HTR-8/SVneo (cell line): Measurements from ENCODE around the gene SAMD10.
"Not testable (repeated sequence)": the region's sequence is repeated elsewhere in the genome, so short reads cannot be mapped to it uniquely, and the experiment has no call there.

Experiments used
- DNase-seq: peaks from one replicate; pipeline ENCODE4 v3.0.0; 2011; ENCODE audit warnings: low spot score, mixed read lengths; ENCODE audit not compliant: insufficient read length
- FAIRE-seq: peaks from 2 replicates; lab custom pipeline; 2011; peaks lifted over from hg19 to GRCh38; lab: Jason Lieb, UNC

The SAMD10 gene

DNA sequence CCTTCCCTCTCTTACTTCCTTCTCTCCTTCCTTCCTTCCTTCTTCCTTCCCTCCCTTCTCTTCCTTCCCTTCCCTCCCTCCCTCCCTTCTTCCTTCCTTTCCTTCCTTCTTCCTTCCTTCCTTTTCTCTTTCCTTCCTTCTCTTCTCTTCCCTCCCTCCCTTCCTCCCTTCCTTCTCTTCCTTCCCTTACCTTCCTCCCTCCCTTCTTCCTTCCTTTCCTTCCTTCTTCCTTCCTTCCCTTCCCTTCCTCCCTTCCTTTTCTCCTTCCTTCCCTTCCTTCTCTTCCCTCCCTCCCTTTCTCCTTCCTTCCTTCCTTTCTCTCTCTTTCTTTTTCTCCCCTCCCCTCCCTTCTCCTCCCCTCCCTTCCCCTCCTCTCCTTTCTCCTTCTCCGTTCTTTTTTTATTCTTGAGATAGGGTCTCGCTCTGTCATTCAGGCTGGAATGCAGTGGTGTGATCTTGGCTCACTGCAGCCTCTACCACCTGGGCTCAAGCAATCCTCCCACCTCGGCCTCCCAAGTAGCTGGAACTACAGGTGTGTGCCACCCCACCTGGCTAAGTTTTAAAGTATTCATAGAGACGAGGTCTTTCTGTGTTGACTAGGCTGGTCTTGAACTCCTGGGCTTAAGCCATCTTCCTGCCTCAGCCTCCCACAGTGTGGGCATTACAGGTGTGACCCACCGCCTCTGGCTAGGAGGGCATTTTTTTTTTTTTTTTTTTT is 8.6 kb downstream of the SAMD10 start:
- DNase-seq (no peak), FAIRE-seq (peak; percentile 49)

DNA sequence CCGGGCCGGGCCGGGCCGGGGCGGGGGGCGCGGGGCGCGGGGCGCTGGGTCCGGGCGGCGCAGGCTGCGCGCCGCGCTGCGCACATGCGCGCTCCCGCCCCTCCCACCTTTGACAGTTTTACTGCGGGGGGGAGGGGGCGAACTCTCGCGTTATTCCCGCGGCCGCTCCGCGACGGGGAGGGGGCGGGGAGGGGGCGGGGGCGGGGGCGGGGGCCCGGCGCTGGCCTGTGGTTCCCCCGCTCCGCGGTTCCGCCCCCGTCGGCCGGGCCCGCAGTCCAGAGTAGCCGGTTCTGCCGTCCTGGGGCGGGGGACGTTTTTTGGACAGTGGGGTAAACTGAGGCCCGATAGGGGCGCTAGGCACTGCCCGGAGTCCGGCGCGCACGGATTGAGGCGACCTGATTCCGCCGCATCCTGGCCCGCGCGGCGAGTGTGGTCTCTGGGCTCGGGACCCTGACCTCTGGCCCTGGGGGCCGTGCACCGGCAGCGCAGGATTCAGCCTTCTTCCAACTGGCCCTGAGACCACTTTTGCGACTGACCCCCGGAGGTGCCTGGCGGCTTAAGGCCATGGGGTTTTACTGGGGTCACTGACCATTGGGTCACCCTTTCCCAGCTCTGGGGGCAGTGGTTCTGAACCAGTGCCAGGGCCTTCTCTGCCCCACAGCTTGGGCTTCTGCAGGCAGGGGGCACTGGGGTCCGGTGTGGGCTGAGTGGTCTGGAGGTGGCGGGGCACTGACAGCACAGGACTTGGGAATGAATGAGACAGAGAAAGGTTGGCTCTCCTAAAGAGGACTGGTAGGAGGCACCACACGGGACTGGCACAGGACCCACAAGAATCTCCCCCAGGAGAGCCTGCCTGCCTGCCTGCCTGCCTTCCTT is 9.4 kb downstream of the SAMD10 start, which contains the start of gene ZNF512B:
Gene ZNF512B (minus strand): TSS at position 93 of the 876 bp plus-strand sequence. CDS start 1,980 bp downstream, outside the sequence.
- peak; percentile 88 for DNase-seq
- peak; percentile 76 for FAIRE-seq

DNA sequence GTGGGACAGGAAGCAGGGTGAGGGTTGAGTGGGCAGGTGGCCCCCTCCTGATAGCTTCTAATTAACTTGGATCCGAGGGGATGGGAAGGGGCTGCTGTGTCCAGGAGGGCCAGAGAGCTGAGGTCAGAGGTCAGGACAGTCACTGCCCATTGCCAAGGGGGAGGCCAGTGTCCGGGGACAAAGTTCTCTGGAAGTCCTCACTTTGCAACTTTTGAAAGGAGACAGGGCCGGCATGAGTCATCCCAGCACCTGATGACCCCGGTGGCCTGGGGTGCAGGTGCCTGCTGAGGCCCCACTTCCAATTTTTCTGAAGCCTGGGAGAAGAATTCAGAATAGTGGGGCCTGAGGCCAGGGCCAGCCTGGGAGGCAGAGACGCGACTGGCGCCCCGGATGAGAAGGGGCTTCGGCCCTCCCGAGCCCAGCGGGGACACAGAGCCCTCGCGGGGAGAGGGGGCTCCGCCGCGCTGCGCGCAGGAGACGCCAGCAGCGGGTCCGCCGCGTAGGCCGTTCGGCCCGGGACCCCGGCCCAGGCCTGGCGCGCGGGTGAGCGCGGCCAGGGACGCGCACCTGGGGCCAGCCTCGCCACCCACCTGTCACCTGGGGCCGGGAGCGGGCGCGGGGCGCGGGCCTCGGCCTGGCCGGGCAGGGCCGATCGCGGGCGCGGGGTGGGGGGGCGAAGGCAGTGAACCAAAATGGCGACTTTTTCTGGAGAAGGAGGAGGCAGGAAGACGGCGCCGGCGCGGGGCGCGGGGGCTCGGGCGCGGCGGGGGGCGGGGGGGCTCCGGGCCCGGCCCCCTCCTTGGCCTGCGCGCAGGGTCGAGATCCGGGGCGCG is 10.3 kb downstream of the SAMD10 start:
- DNase-seq, result no peak

DNA sequence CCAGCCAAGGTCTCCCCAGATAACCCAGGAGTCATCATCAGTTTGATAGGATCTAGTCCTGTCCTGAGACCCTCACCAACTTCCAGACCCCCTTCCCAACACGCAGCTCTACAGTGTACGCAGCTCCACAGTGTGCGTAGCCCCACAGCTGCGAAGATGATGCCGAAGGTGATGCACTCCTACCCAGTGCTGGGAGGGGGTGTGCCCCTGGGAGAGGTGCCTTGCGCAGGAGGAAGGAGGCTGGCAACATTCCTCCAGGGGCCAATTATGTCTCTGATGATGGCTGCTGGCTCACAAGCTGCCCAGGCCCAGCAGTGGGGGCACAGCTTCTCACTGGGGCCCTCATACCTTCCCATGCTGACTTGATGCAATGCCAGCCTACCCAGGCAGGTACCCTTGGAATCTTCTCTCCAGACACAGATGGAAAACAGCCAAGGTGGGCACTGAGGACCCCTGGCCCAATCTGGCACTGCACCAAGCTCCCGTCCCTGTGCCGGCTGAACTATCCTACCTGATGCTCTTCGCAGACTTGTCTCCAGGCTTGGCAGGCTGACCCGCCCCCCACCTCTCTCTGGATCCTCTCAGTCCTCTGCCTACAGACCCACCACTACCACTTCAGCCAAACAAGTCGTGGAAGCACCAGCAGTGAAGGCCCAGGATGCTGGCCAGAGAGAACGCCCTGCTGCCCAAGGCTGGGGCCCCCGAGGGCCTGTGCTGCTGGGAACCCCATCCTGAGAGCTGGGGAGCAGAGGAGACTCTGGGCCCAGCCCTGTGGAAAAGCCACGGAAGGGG is 11.1 kb downstream of the SAMD10 start:
- DNase-seq (no peak), FAIRE-seq (peak; percentile 84)

More for the DNA sequence above, 10.3 kb downstream of the SAMD10 start:
- FAIRE-seq, result no peak

DNA sequence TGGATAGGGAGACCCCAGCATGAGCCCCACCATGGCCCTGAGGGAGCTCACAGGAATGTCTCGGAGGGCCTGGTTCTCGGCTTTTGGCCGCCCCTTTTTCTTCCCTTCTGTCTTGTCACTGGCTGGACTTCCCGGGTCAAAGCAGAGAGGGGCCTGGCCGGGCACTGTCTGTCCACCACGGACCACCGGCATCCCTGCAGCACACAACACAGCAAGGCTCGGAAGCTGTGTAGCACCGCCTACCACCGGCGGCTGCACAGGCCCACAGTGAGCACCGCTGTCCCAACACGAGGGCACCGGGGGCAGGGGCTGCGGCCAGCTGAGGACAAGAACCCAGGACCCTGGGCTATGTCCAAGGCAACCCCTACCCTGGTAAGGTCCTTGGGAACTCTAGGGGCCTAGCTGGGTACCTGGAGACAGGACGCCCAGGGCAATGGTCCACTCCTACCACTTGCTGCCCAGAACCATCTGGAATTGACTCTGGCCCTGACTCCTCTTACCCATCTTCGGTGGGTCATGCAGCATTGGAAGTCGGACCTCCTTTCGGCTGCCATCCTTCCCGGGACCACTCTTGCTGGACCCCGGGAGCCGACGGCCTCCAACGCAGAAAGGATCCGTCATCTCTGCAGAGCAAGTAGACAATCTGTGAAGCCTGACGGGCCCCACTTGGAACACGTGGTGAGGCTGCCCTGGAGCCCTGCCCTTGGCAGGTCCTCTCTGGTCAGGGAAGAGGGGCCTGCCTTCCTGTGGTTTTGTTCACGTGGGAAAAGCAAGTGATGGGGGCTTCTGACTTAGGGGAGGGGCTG is 11.9 kb downstream of the SAMD10 start:
- DNase-seq, result no peak
- FAIRE-seq, result no peak

DNA sequence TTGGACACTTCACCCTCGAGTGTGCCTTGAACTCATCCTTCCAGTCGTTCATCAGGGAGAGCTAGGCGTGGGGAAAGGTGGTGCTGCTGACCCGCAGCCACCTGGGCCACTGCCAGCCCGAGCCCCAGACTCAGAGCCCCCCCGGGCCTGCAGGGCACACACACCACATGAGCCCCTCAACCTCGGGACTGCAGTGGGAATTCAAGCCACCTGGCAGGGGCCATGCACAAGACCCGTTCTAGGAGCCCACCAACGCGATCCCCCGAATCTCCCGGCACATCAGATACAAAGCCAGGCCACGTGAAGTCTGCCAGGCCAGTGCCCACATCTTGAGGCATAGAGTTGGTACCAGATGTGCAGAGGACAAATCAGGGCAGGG is 12.5 kb downstream of the SAMD10 start:
- DNase-seq, result no peak
- FAIRE-seq, result peak; percentile 79

DNA sequence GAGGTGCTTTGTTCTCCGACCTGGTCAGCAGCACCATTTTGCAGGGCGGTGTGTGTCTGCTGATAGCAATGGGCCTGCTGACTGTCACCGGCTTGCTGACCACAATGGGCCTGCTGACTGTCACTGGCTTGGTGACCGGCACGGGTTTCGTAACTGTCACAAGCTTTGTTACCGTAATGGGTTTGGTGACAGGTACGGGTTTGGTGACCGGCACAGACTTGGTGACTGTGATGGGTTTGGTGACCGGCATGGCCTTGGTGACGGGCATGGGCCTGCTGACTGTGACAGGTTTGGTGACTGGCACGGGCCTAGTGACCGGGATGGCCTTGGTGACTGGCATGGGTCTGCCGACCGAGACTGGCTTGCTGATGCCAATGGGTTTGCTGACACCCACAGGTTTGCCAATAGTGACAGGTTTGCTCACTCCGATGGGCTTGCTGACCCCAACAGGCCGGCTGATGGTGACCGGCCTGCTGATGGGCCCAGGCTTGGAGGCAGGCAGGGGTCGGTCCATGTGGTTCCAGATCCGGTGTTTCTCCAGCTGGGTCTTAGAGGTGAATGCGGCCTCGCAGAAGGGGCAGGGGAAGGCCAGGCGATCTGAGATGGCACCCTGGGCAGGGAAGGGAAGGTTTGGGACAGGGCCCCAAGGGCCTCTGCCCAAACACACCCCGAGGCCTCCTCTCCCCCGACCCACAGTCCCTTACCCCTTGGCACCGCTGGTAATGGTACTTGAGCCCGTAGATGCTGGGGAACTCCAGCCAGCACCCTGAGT is 13.1 kb downstream of the SAMD10 start:
- FAIRE-seq (peak; percentile 99), DNase-seq (no peak)

DNA sequence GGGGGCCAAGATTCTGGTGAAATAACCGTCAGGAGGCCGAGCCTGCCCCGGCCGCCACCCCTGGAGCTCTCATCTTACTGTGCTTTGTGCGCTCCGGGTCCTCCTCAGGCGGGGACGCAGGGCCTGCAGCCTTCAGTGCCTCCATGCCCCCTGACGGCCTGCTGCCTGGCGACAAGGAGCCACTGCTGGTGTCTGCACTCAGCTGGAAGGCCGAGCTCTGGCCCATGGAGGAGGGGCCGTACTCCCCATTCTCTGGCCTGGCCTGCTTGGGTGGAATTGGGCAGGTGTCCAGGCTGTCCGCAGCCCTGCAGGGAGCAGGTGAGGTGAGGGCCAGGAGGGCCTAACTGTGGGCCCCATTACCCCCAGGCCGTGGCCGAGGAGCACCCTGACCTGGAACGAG is 15.0 kb downstream of the SAMD10 start:
- FAIRE-seq (no peak), DNase-seq (no peak)

DNA sequence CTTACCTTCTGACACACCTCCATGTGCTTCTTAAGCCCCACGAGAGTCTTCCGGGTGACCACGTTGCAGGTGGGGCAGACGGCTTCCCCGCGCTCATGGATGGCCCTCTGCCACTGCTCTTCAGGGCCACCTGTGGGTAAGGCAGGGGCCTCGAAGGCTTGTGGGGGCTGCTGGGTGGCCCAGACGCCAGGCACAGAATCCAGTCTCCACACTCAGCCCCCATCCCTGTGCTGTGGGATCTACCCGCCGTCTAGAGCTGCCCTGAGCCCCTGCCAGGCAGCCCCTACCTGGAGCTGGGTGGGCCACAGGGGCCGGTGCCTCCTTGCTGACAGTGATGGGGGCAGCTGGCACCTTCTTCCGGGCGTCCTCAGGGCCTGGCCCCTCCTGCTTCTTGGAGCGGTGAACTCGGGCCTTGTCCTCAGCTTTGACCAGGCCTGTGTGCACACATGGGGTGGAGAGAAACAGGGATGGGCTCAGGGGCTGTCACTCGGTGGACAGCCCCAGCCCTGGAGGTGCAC is 15.6 kb downstream of the SAMD10 start:
- FAIRE-seq, result peak; percentile 36
- DNase-seq, result no peak

DNA sequence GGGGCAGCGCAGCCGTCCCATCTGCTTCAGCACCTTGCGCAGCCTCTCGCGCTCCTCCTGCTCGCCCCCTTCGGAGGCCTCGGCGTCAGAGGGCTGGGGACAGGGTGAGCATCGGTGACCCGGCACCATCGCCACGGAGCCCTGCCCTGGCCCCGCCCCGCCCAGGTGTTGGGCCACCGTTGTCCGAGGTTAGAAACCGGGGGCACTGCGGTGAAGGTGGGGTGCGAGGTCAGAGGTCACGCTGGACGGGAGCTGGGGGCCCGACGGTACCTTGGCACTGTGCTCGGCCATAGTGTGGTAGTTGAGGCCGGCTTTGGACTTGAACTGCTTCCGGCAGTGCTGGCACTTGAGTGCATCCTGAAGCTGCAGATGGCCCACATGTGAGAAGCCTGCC is 16.1 kb downstream of the SAMD10 start:
- DNase-seq (no peak), FAIRE-seq (peak; percentile 16)

DNA sequence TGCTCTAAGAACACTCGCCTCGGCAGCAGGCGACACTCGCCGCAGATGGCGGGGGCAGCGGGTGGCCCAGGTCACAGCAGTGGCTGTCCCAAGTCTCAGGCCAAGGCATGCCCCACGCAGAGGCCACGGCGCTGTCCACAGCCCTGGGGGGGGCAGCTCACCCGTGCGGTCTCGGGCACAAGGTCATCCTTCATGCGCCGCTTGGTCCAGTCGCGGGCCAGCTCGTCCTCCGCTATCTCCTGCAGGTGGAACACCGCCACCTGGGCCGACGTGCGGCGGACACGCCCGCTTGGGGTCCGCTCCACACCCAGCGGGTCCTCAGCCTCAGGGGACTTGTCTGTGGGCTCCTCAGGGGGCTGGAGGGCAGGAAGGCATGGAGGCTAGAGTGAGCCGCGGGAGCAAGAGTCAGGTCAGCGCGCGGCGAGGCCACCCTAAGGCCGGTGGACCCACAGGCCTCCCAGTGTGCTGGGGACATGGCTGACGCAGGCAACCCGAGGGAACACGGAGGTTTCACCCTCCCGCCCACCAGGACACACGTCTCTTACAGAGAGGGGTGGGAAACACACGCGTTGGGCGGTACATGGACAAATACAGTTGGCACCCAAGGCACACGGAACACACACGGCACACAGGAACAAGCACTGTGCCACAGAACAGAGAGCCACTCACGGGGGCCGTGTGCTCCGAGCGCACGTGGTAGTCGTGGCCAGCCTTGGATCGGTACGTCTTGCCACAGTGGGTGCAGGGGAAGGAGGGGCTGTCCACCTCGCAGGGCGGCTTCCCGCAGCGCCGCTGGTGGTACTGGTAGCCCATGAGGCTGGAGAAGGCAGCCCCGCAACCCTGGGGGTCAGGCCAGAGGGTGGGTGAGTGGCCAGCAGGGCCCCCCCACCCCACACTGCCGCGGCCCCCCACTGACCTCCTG is 16.8 kb downstream of the SAMD10 start:
- FAIRE-seq (peak; percentile 72), DNase-seq (no peak)

DNA sequence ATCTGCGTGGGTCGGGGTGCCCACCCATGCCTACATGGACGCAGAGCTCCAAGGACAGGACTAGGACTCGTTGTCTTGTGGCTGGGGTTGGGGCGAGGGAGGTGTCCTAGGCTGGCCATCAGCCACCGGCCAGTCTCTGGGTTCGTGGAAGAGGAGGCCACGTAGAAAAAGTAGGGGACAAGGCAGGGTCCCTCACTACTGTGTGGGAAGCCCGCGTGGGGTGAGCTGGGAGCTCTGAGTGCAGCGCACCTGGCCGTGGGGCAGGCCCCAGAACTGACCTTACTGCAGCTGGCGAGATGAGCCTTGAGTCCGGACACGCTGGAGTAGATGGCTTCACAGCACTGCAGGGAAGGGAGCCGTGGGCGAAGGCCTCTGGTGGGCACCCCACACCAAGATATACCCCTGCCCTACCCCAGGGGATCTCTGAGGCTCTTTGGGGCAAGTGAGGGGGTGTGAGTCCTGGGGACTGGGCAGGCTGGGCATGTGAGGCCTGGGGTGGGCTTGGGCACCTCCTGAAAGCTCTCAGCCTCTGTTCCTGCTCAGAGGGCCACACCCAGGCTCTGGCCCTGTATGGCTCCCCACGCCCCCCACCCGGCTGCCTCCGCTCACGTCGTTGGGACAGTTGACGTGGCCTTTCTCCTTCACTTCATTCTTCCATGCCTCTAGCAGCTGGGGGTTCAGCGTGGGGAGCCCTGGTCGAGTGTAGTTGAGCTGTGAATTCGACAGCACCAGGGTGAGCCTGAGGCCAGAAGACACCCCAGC is 17.6 kb downstream of the SAMD10 start:
- FAIRE-seq, result no peak

DNA sequence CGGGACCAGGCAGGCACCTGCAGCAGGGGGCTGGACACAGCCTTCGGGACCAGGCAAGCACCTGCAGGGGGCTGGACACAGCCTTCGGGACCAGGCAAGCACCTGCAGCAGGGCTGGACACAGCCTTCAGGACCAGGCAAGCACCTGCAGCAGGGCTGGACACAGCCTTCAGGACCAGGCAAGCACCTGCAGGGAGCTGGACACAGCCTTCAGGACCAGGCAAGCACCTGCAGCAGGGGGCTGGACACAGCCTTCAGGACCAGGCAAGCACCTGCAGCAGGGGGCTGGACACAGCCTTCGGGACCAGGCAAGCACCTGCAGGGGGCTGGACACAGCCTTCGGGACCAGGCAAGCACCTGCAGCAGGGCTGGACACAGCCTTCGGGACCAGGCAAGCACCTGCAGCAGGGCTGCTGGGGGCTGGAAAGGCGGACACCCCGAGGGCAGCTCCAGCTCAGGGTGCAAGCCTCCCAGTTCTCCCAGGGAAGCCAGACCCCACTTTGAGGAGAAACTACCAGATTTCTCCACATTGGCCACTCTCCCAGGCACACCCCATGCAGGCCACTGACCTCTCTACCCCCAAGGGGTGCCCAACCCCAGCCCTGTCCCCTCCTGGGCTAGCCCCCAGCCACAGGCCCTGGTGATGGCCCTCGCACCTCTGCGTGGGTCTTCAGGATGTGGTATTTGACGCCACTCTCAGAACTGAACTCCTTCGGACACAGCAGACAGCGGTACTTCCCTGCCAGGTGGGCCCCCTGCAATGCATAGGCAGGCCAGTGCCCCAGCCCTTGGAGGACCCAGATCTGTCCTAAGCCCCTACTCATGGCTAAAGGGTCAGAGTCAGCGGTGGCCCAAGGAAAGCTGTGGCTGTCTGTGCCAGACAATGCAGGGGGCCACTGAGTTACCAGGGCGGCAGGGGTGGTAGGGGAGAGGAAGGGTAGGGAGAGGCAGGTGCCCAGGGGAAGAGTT is 18.5 kb downstream of the SAMD10 start:
- DNase-seq, FAIRE-seq: not testable (repeated sequence)

More for the DNA sequence above, 17.6 kb downstream of the SAMD10 start:
- DNase-seq, result no peak

DNA sequence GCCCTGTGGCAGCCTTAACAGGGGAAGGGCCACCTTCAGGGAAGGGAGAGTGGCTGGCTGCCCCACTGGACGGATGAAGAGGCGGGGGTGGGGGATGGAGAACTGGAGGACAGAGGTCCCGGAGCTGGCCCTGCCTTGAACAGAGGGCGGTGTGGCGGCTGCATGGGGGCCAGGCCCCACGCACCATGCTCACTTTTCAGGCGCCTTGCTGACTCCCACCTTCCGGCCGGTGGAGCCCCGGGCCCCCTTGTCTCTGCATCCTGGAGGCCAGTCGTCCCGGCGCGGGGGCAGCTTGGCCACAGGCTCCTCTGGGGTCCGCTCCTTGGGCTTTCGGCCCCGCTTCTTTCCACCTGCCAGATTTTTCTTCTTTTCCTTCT is 19.8 kb downstream of the SAMD10 start:
- no peak for FAIRE-seq

More for the DNA sequence above, 19.8 kb downstream of the SAMD10 start:
- no peak for DNase-seq
